Measurements from ENCODE around the gene DDOST.
"Not testable (repeated sequence)": the region's sequence is repeated elsewhere in the genome, so short reads cannot be mapped to it uniquely, and the experiment has no call there.

DDOST gene

DNA sequence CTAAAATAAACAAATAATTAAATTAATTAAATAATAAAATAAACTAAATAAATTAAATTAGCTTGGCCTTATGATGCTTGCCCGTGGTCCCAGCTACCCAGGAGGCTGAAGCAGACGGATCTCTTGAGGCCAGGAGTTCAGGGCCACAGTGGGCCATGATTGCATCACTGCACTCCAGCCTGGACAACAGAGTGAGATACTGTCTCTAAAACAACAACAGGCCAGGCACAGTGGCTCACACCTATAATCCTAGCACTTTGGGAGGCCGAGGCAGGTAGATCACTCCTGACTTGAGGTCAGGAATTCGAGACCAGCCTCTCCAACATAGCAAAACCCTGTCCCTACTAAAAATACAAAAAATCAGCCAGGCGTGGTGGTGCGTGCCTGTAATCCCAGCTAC lies 40.2 kb downstream of the DDOST start:
- no peak for DNase-seq

DNA sequence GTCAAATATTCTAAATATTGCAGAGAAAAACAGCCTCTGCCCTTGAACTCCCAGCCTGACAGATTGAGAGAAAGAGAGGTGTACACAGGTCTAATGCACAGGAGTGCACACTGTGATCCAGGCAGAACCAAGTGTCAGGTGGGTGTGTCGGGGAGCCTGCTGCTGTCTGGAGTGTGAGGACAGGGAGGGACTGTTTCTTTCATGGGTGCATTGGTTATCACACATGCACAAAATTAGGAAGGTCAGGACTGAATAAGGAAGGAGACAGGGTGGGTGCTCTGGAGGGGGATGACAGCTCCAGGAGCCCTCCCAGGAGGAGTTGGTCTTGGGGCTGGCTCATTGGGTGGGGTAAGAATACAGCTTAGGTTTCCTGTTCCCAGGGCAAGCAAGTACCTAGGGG lies 41.2 kb downstream of the DDOST start:
- no peak for DNase-seq

DNA sequence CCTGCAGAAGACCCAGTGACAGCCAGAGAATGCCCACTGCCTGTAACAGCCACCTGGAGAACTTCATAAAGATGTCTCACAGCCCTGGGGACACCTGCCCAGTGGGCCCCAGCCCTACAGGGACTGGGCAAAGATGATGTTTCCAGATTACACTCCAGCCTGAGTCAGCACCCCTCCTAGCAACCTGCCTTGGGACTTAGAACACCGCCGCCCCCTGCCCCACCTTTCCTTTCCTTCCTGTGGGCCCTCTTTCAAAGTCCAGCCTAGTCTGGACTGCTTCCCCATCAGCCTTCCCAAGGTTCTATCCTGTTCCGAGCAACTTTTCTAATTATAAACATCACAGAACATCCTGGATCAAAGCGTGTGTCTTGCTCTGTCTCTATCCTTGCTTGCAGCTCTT lies 42.6 kb downstream of the DDOST start:
- no peak for DNase-seq

DNA sequence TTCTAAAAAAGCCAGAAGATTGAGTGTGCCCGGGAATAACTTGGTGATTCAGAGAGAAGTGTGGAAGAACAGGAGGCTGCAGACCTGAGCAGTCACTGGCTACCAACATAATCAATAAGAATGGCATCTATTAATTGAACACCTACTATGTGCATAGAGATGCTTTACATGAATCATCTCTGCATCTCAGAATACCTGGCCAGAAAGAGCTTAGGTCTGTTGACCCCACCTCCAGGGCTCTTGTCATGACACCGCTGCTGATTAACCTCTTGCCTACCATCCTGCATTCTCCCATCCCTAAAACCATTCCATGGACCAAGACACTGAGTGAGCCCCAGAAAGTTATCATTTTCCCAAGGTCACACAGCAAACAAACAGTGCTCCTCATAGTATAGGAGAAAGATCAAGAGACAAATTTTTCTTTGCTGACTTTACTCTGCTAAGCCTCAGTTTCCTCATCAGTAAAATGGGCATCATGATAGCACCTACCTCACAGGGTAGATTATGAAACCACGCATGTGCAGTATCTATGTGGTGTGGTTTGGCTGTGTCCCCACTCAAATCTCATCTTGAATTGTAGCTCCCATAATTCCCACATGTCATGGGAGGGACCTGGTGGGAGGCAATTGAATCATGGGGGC lies 44.2 kb downstream of the DDOST start:
- no peak for DNase-seq

DNA sequence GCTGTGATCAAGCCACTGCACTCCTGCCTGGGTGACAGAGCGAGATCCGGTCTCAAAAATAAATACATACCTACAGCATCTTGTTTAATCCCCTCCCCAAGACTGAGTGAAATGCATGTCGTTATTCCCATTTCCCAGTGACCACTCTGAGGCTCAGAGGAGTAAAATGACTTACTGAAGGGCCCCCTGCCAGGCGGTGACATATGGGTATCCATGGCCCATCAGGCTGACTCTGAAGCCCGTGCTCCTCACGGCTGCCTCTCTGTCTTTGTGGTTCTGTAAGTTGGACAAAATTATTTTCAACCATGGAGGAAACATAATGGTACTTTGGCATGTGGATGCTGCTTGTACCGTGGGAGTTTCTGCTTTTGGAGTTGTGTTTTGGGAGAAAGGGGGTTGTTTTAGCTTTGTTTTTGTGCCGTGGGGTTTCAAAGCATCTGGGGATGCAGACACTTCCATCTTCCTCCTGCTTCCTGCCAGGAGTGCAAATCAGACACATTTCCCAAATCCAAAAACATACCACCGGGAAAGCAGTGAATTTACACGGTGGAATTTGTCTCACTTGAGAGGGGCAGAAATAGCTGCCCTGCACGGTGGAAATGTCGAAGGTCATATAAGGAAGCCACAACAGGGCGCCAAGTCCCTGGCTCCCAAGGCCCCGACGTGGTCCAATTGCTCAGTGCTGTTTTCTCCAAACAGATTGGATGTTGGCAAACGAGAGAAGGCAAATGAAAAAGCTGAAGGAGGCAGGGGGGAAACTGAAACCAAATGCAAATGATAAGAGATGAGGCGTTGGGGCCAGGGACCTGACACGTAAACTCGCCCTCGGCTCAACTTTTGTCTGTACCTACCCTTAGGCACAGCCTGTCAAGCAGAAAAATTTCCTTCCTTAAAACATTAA lies 45.0 kb downstream of the DDOST start:
- no peak for DNase-seq

DNA sequence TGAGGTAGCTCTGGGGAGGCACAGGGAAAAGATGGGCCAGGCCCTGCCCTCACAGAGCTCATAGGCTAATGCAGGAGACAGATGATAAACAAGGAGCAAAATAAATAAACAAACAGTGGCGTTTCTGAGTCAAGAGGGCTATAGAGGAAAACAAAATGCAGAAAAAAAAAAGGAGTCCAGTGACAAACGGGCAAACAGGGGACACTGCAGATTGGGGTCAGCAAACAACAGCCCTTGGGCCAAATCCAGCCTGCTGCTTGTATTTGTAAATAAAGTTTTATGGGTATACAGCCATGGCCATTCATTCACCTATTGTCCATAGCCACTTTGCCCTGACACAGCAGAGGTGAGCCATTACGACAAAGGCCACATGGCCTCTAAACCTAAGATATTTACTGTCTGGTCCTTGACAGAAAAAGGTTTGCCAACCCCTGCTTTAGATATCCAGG lies 47.0 kb downstream of the DDOST start:
- no peak for DNase-seq

DNA sequence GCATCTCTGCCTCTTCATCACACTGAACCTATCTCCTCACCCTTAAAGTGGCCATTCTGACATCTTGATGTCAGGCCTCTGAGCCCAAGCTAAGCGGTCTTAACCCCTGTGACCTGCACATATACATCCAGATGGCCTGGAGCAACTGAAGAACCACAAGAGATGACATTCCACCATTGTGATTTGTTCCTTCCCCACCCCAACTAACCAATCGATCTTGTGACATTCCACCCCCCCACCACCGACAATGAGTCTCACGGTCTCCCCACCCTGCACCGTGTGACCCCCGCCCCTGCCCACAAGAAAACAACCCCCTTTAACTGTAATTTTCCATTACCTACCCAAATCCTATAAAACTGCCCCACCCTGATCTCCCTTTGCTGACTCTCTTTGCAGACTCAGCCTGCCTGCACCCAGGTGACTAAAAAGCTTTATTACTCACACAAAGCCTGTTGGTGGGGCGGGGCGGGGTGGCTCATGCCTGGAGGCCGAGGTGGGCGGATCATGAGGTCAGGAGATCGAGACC lies 48.9 kb downstream of the DDOST start:
- DNase-seq = no peak

DNA sequence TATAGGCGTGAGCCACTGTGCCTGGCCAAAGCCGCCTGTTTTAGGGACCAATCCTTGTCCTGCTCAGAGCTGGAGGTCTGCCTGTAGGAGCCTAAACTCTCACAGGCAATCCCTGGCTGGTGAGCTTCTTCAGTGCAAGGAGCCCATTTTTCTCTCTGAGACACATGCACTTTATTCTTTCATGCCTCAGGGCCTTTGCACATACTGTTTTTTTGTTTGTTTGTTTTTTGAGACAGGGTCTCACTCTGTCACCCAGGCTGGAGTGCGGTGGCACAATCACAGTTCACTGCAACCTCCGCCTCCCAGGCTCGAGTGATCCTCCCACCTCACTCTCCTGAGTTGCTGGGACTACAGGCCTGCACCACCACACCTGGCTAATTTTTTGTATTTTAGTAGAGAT lies 49.5 kb downstream of the DDOST start:
- no peak for DNase-seq

DNA sequence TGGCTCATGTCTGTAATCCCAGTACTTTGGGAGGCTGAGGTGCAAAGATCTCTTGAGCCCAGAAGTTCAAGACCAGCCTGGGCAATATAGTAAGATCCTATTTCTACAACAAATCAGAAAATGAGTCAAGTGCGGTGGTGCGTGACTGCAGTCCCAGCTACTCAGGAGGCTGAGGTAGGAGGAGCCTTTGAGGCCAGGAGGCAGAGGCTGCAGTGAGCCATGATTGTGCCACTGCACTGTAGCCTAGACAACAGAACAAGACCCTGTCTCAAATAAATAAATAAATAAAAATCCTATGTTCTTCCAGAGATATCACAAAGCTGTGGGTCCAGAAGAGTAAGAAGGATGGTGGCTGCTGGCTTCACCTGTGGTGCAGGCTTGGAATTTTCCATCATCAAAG lies 50.2 kb downstream of the DDOST start:
- DNase-seq = no peak

DNA sequence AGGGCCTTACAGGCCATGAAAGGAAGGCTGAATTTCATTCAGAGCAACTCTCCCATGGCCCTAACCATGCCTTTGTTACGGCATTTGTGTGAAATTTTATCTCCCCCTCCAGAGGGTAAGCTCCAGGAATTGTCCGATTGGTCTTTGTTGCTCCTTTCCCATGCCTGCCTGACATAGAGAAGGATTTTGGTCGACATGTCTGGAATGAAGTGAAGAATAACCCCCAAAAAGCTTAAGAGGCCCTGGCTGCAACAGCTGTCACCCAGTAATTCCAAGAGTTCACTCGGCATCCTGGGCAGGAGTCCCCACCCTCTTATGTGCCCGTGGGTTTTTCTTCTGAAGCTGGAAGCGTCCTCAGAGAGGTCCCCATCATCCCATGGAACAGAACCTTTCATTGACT lies 51.6 kb downstream of the DDOST start:
- DNase-seq = no peak

DNA sequence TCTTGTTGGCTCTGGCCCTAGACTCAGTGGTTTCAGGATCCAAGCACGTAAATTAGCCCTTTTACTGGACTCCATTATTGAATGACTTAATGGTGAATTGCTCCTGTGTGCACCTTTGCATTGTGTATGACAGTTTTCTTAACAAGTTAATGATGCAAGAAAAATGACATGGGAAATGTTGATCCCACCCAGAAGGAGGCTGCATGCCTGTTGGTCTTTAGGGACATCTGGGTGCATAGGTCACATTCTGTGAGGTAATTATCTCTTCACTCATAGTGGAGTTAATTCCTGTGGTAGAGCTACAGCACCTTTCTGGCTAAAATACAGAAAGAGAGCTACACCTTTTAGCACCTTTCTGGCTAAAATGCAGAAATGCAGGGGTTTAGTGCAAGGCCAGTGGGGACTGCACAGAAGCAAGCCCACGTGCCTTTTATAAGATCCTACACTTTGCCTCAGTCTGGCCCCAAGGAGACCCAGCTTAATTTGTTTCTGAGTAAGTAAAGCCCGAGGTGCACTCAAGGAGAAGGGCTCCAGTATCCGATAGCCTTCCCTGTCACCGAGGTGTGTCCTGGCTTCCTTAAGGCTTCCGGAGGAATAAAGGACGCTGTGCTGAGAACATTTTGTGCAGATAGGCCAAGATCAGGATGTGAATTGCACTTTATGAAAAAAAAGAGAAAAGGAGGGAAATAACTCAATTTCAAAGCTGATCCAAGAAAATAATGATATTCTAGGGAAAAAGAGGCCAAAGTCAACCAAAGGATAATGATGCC lies 54.2 kb downstream of the DDOST start:
- not testable (repeated sequence) for DNase-seq

DNA sequence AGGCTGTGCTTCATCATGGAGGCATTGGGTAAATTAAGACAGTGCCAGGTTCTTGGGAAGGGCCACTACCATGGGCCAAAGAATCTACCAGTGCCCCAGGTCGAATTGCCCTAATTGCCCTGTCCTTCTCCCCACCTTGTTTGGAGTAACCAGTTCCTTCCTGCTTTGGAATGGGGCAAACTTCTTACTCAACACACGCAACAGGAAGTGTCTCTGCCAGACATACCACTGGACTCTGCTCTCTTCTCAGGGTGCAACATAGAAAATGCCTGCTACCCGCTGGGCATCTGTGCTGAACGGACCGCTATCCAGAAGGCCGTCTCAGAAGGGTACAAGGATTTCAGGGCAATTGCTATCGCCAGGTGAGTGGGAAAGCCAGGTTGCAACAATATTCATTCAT lies 56.5 kb downstream of the DDOST start:
- no peak for DNase-seq

DNA sequence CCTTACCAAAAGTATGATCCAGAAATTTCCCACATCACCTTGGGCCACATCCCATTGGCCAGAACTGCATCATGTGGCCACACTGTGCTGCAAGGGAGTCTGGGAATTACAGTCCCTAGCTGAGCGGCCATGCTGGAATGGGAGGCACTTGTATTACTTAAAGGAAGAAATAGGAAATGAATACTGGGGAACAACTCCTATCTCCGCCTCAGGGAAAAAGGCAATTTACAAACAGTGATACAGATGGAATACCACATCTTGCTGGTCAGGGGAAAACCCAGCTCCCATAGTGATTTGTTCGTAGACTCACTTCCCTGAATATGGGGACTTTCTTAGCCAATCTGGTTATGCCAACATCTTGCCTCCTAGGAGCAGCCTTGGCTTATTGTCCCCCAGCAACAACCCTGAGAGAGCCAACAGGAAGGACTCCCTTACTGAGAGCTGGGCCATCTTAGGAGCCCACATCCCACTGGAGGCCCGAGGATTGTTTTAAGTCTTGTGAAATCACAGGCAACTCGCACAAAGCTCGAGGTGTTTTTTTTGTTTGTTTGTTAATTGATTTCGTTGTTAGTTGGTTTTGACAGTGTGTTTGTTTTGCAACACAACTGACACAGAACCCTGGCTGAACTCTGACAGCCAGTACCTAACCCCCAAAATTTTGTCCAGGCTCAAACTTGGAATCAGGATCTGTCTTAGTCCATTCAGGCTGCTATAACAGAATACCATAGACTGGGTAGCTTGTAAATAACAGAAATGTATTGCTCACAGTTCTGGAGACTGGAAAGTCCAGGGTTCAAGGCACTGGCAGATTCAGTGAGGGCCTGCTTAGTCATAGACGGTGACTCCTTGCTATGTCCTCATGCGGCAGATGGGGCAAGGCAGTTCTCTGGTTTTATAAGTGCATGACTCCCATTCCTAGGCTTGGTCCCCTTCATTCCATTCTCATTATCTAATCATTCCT lies 57.4 kb downstream of the DDOST start:
- DNase-seq = peak; percentile 94

DNA sequence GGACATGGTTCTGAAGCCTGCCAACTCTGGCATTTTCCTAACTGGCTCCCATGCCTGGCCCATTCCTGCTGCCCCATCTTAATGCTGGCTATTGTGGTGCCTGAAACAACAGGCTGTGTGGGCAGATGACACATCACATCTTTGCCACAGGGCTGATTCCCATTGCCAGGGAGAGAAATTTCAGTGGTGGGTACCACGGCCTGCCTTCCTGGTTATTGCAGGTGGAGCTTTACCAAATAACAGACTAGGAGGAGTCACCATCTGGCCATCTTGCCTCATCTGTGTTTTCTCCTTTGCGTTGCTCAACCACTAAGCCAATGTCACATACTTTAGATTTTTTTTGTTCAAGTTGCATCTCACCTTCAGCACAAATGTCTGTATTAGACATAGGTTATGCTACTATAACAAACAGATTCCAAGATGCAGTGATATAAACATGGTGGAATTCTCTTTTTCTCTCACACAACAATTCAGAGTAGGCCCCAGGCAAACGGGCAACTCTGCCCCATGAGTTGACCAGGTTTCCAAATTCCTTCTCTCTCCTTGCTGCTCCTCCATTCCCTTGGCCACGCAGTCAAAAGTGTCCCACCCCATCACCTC lies 58.2 kb downstream of the DDOST start:
- no peak for DNase-seq

Data from fibroblast of skin of scalp (primary cell).